ENCODE measurements around the gene GPR176.

The GPR176 gene

DNA sequence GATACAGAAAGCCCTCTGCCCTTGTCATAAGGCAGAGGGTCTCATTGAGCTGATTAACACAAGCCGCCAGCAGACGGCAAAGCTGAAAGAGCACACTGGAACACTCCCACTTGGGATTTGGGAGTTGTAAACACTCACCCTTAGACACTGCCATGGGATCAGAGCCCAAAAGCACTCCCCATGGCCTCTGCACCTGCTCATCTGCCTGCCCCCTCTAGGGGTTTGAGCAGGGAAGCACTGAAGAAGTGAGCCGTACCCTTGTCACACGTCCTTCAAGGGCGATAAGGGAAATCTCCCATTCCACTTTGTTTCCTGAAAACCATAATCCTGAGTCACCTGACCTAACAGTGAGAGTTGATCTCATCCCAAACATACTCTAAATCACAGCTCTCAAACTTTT lies 152.1 kb downstream of the GPR176 start:
- intact Hi-C loops (cut with DNase I): no loop called here
- DNase-seq: no peak

DNA sequence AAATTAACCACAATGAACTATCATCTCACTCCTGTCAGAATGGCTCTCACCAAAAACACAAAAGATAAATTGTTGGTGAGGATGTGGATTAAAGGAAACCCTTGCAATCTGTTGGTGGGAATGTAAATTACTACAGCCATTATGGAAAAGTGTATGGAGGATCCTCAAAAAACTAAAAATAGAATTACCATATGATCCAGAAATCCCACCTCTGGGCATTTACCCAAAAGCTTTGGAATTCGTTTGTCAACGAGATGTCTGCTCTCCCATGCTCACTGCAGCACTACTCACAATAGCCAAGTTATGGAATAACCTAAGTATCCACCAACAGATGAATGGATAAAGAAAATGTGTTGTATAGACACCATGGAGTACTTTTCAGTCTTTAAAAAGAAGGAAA lies 159.1 kb downstream of the GPR176 start:
- DNase-seq: no peak
- intact Hi-C loops (cut with DNase I): no loop called here

GRCh38 chr15:39756806-39757522 lies 163.1 kb downstream of the GPR176 start:
- intact Hi-C loops (cut with DNase I): loop anchor here (1.0 to 10.0 kb wide), 4 partner anchors 71 to 940 kb away; partner anchors contain the start of gene THBS1
- DNase-seq: no peak

GRCh38 chr15:39752991-39753390 lies 167.1 kb downstream of the GPR176 start:
- DNase-seq: no peak

GRCh38 chr15:39752246-39752645 lies 167.8 kb downstream of the GPR176 start:
- intact Hi-C loops (cut with DNase I): loop anchor here (10.0 kb wide), 1 partner anchor 167 kb away; the partner anchor contains the start of gene THBS1
- DNase-seq: no peak

More at GRCh38 chr15:39752991-39753390, 167.1 kb downstream of the GPR176 start:
- intact Hi-C loops (cut with DNase I): loop anchor here (10.0 kb wide), 1 partner anchor 168 kb away; the partner anchor contains the start of gene THBS1

Data from posterior cingulate gyrus (tissue), 11 donors.